K562 (cell line): ENCODE data around the gene CKM. TPM values are rescaled to one million over a fixed set of nuclear protein-coding genes. Genes with fewer than 3 reads are reported as not detected.

Experiments used
- ARID1B ChIP-seq: fragments of 450-650 bp; IDR thresholded peaks from 2 replicates; pipeline ENCODE4 v1.6.1; 2016; ENCODE audit warnings: antibody characterized with exemption, mild to moderate bottlenecking, inconsistent platforms
- CAMTA2 ChIP-seq: fragments of 250-450 bp; sonication (Bioruptor Pico); conservative IDR thresholded peaks from 2 replicates; pipeline ENCODE4 v1.5.1; 2022
- CCNT2 ChIP-seq: IDR thresholded peaks from 2 replicates; pipeline ENCODE4 v1.6.1; 2011; ENCODE audit warnings: borderline replicate concordance, low read depth, mild to moderate bottlenecking, moderate library complexity, mixed read lengths, low read length; ENCODE audit not compliant: insufficient read length; ENCODE audit errors: extremely low read depth
- CEBPB ChIP-seq: fragments of 450-650 bp; IDR thresholded peaks from 2 replicates; pipeline ENCODE4 v1.6.1; 2016; ENCODE audit warnings: missing genetic modification characterization, missing compliant biosample characterization
- GTF3C2 ChIP-seq: IDR thresholded peaks from 3 replicates; pipeline ENCODE4 v1.6.1; 2011; ENCODE audit warnings: borderline replicate concordance, mild to moderate bottlenecking, moderate library complexity; ENCODE audit not compliant: insufficient read length; ENCODE audit errors: extremely low read depth
- L3MBTL2 ChIP-seq: fragments of 450-650 bp; IDR thresholded peaks from 2 replicates; pipeline ENCODE4 v1.6.1; 2016; ENCODE audit warnings: mild to moderate bottlenecking, moderate library complexity
- MTF1 ChIP-seq: fragments of 250-450 bp; sonication (Bioruptor Pico); IDR thresholded peaks from 2 replicates; pipeline ENCODE4 v1.9.0; 2021; ENCODE audit warnings: moderate library complexity, mild to moderate bottlenecking, inconsistent platforms, borderline replicate concordance
- MXD1 ChIP-seq: fragments of 250-450 bp; sonication (Bioruptor Pico); IDR thresholded peaks from 2 replicates; pipeline ENCODE4 v1.8.0; 2021; ENCODE audit warnings: borderline replicate concordance, mild to moderate bottlenecking, moderate library complexity; ENCODE audit not compliant: poor library complexity, severe bottlenecking
- NFE2 ChIP-seq: IDR thresholded peaks from 2 replicates; pipeline ENCODE4 v1.6.1; 2014; ENCODE audit warnings: antibody characterized with exemption, low read depth
- NFIX ChIP-seq: fragments of 250-450 bp; sonication (Bioruptor Pico); IDR thresholded peaks from 2 replicates; pipeline ENCODE4 v1.4.0; 2020; ENCODE audit warnings: low read depth, mild to moderate bottlenecking, moderate library complexity
- NR2C2 ChIP-seq, 2 experiments: fragments of 200-800 bp in 1 of 2; sonication (Bioruptor generic) in 1 of 2; sonication (generic) in 1 of 2; formaldehyde crosslinking in 1 of 2; IDR thresholded peaks; 2 replicates each; pipeline versions ENCODE4 v1.6.1 to v1.8.0; 2016 to 2022; ENCODE audit warnings: mild to moderate bottlenecking in 1 of 2, missing compliant biosample characterization in 1 of 2, missing genetic modification characterization in 1 of 2, missing genetic modification reagents in 1 of 2
- PRMT5 ChIP-seq: sonication (generic); formaldehyde crosslinking; IDR thresholded peaks from 2 replicates; pipeline ENCODE4 v1.5.0; 2020; ENCODE audit warnings: missing genetic modification reagents
- SAFB ChIP-seq: fragments of 200-400 bp; formaldehyde crosslinking; IDR thresholded peaks from 2 replicates; pipeline ENCODE4 v1.6.1; 2017; ENCODE audit warnings: low read depth, low read length, borderline replicate concordance
- SMARCA5 ChIP-seq: fragments of 450-650 bp; IDR thresholded peaks from 2 replicates; pipeline ENCODE4 v1.6.1; 2016
- STAG1 ChIP-seq: sonication (generic); formaldehyde crosslinking; IDR thresholded peaks from 2 replicates; pipeline ENCODE4 v1.5.0; 2020; ENCODE audit warnings: missing genetic modification reagents, borderline replicate concordance
- THAP12 ChIP-seq: fragments of 250-450 bp; sonication (Bioruptor Pico); IDR thresholded peaks from 2 replicates; pipeline ENCODE4 v1.9.0; 2021; ENCODE audit warnings: mild to moderate bottlenecking, inconsistent platforms
- ZBTB34 ChIP-seq: fragments of 250-450 bp; sonication (Bioruptor Pico); IDR thresholded peaks from 2 replicates; pipeline ENCODE4 v1.8.0; 2021; ENCODE audit warnings: mild to moderate bottlenecking, moderate library complexity
- ZNF23 ChIP-seq: fragments of 250-450 bp; sonication (Bioruptor Pico); IDR thresholded peaks from 2 replicates; pipeline ENCODE4 v1.4.0; 2020; ENCODE audit warnings: mild to moderate bottlenecking
- ZNF431 ChIP-seq: sonication (generic); formaldehyde crosslinking; IDR thresholded peaks from 2 replicates; pipeline ENCODE4 v1.8.0; 2022; ENCODE audit warnings: mild to moderate bottlenecking, missing genetic modification reagents
- ZNF75A ChIP-seq: fragments of 450-650 bp; formaldehyde crosslinking; IDR thresholded peaks from 2 replicates; pipeline ENCODE4 v1.4.0; 2020; ENCODE audit warnings: mild to moderate bottlenecking
- polyA plus RNA-seq, 8 experiments: library from polyadenylated mRNA; depleted of rRNA in 4 of 8; stranded (reverse) in 5 of 8; unstranded in 3 of 8; fragments of >200 nt; fragmentation: Nextera tagmentation in 2 of 8; fragmentation: Illumina TruSeq in 1 of 8; extraction: Ambion mirVana in 2 of 8; extraction: Trizol in 1 of 8; gene quantifications; 2 replicates each; pipeline versions ENCODE4 v1.2.1 to v1.2.3, GENCODE V29; 2011 to 2014; ENCODE audit warnings: inconsistent platforms in 1 of 8, missing spikeins in 1 of 8
- total RNA-seq, 7 experiments: library from RNA; depleted of rRNA in 6 of 7; stranded (reverse); fragments of >200 nt in 6 of 7; fragmentation: Illumina TruSeq in 2 of 7; extraction: Trizol in 2 of 7; gene quantifications; 2 replicates each; pipeline versions ENCODE4 v1.2.1 to v1.2.3, GENCODE V29; 2011 to 2021; ENCODE audit warnings: low replicate concordance in 1 of 7
- TF ChIP-seq, protein P1 (sequence below), 2 experiments: fragments of 250-450 bp in 1 of 2; fragments of 450-650 bp in 1 of 2; sonication (Bioruptor Pico) in 1 of 2; IDR thresholded peaks; 2 replicates each; pipeline versions ENCODE4 v1.6.1 to v1.8.0; 2016 to 2021; ENCODE audit warnings: mild to moderate bottlenecking in 2 of 2, moderate library complexity in 2 of 2, missing compliant biosample characterization in 1 of 2, missing genetic modification characterization in 1 of 2

Gene CKM
- total and polyA plus RNA-seq, 9 of the 15 experiments (the other 6 are each of a cell fraction or from before 2014, with no cell fraction given) = 0.06 to 0.17 (median 0.09) TPM; not detected in 4

GRCh38 chr19:45346449-45346848 is 23.8 kb upstream of the CKM start (continued):
- TF ChIP-seq THAP12 (CRISPR knock-in tag) (no peak), CAMTA2 (no peak), ZNF75A (CRISPR knock-in tag) (no peak), ZNF23 (CRISPR knock-in tag) (no peak), MTF1 (CRISPR knock-in tag) (no peak), STAG1 (CRISPR knock-in tag) (peak; percentile 50; the same call in 1 of the 2 replicates), CEBPB (no peak), GTF3C2 (no peak), ARID1B (no peak), ZBTB34 (CRISPR knock-in tag) (no peak), NFIX (CRISPR knock-in tag) (no peak), NFE2 (no peak), SMARCA5 (no peak), PRMT5 (CRISPR knock-in tag) (no peak), L3MBTL2 (peak; percentile 68), MXD1 (CRISPR knock-in tag) (no peak), CCNT2 (peak; percentile 43), ZNF431 (CRISPR knock-in tag) (no peak), NR2C2 (CRISPR knock-in tag; IDR thresholded peaks at IDR 0.05) (no peak), NR2C2 (tag; IDR thresholded peaks at IDR 0.05) (no peak), SAFB (no peak)
- TF ChIP-seq, protein P1, sequence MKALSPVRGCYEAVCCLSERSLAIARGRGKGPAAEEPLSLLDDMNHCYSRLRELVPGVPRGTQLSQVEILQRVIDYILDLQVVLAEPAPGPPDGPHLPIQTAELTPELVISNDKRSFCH (CRISPR knock-in tag; IDR thresholded peaks at IDR 0.05) = no peak
- TF ChIP-seq, protein P1 (tag; IDR thresholded peaks at IDR 0.05) = no peak
